Mucosa of descending colon (tissue), 3 donors: ENCODE measurements around the gene CHEK1. TPM values are rescaled to one million over a fixed set of nuclear protein-coding genes. Genes with fewer than 3 reads are reported as not detected.

Source experiments
- ATAC-seq: fragments of 200-7000 bp; cut with Tn5 transposase; one replicate; pipeline ENCODE4 v1.9.1; 2020; ENCODE audit warnings: mild to moderate bottlenecking, moderate library complexity
- DNase-seq, 3 donors: peaks; one replicate each; pipeline ENCODE4 v3.0.0-alpha.2; 2020
- H3K36me3 ChIP-seq: fragments of 200-600 bp; one replicate; pipeline ENCODE4 v1.8.0; 2021; ENCODE audit warnings: low read depth, mild to moderate bottlenecking
- H3K4me1 ChIP-seq: fragments of 200-600 bp; one replicate; pipeline ENCODE4 v1.8.0; 2021; ENCODE audit warnings: low read depth, mild to moderate bottlenecking
- H3K4me3 ChIP-seq: fragments of 200-600 bp; one replicate; pipeline ENCODE4 v1.8.0; 2021; ENCODE audit warnings: mild to moderate bottlenecking
- H3K9me3 ChIP-seq: fragments of 200-600 bp; one replicate; pipeline ENCODE4 v1.8.0; 2021; ENCODE audit warnings: mild to moderate bottlenecking
- CTCF ChIP-seq: fragments of 200-600 bp; IDR thresholded peaks from one replicate; pipeline ENCODE4 v1.8.0; 2022; ENCODE audit warnings: antibody characterized with exemption, mild to moderate bottlenecking
- intact Hi-C, 2 donors: fragments of 100-400 bp; cut with DNase I in 1 of 2; cut with micrococcal nuclease in 1 of 2; formaldehyde crosslinking; loops; one replicate each; pipeline versions ENCODE4 v1.11.0 to v1.11.1; 2022; cut with DNase I, micrococcal nuclease
- total RNA-seq, 3 donors: library from RNA; stranded (reverse); fragmentation: NEBNext Ultra II Directional in 2 of 3; extraction: Animal tissue kit (Norgen Biotek cat#: 25700) in 2 of 3; gene quantifications; one replicate each; pipeline versions ENCODE4 v1.2.1 to v1.2.4, GENCODE V29; 2021 to 2023
- donor health status: DM: no; HTN: no; CAD: no; lungs with moderate emphysema.
- donor health status: DM: no; HTN: no; CAD: no.
- donor health status: DM: no; HTN: yes; CAD: no.

CHEK1 gene
- total RNA-seq, 3 donors from 2014 or later = 5.6 to 15.0 (median 8.8) TPM

GRCh38 chr11:125685228-125685627 lies 60.3 kb downstream of the CHEK1 start:
- no peaks in the 10 kb centered on the region for H3K36me3 ChIP-seq
- no peak for TF ChIP-seq CTCF
- ATAC-seq (no peak), DNase-seq (no peak)
- H3K4me1 ChIP-seq = no peaks in the 10 kb centered on the region
- intact Hi-C loops = no loop called here
- H3K4me3 ChIP-seq = no peak overlapping the region
- no peaks in the 10 kb centered on the region for H3K9me3 ChIP-seq

GRCh38 chr11:125688066-125688465 lies 63.1 kb downstream of the CHEK1 start:
- intact Hi-C loops = no loop called here
- no peaks in the 10 kb centered on the region for H3K4me1 ChIP-seq
- no peak overlapping the region for H3K4me3 ChIP-seq
- ATAC-seq (no peak), DNase-seq (no peak)
- no peak for TF ChIP-seq CTCF
- H3K36me3 ChIP-seq = no peaks in the 10 kb centered on the region
- no peaks in the 10 kb centered on the region for H3K9me3 ChIP-seq

GRCh38 chr11:125688632-125689031 lies 63.7 kb downstream of the CHEK1 start:
- H3K4me1 ChIP-seq = no peaks in the 10 kb centered on the region
- no peaks in the 10 kb centered on the region for H3K36me3 ChIP-seq
- DNase-seq = no peak
- no peak for TF ChIP-seq CTCF
- H3K4me3 ChIP-seq = no peak overlapping the region
- H3K9me3 ChIP-seq = no peaks in the 10 kb centered on the region
- intact Hi-C loops = no loop called here
- no peak for ATAC-seq

- Histone ChIP-seq H3K4me3 (no peak overlapping the region), H3K9me3 (no peaks in the 10 kb centered on the region), H3K4me1 (no peaks in the 10 kb centered on the region), H3K36me3 (no peaks in the 10 kb centered on the region)
- intact Hi-C loops = no loop called here
- ATAC-seq (no peak), DNase-seq (no peak)
- no peak for TF ChIP-seq CTCF
Observed at GRCh38 chr11:125689274-125689859, 64.4 kb downstream of the CHEK1 start.

- H3K4me1 ChIP-seq = no peaks in the 10 kb centered on the region
- DNase-seq (no peak), ATAC-seq (no peak)
- H3K9me3 ChIP-seq = no peaks in the 10 kb centered on the region
- no peaks in the 10 kb centered on the region for H3K36me3 ChIP-seq
- intact Hi-C loops = no loop called here
- no peak overlapping the region for H3K4me3 ChIP-seq
- TF ChIP-seq CTCF = no peak
Observed at GRCh38 chr11:125690006-125690405, 65.0 kb downstream of the CHEK1 start.

GRCh38 chr11:125692887-125693286 lies 67.9 kb downstream of the CHEK1 start:
- H3K9me3 ChIP-seq = no peaks in the 10 kb centered on the region
- H3K4me1 ChIP-seq = no peaks in the 10 kb centered on the region
- no peaks in the 10 kb centered on the region for H3K36me3 ChIP-seq
- intact Hi-C loops = no loop called here
- no peak overlapping the region for H3K4me3 ChIP-seq
- no peak for TF ChIP-seq CTCF
- ATAC-seq = no peak
- no peak for DNase-seq
